GM19455 (cell line): Measurements from ENCODE around the gene RAB3A.
"Not testable (repeated sequence)": the region's sequence is repeated elsewhere in the genome, so short reads cannot be mapped to it uniquely, and the experiment has no call there.

Experiments
- ATAC-seq: cut with Tn5 transposase; IDR thresholded peaks from one replicate; pipeline ENCODE4 v1.9.1; 2021; ENCODE audit not compliant: unreplicated experiment

Gene RAB3A

GRCh38 chr19:18171605-18172327 is 32.1 kb downstream of the RAB3A start:
- no peak for ATAC-seq

DNA sequence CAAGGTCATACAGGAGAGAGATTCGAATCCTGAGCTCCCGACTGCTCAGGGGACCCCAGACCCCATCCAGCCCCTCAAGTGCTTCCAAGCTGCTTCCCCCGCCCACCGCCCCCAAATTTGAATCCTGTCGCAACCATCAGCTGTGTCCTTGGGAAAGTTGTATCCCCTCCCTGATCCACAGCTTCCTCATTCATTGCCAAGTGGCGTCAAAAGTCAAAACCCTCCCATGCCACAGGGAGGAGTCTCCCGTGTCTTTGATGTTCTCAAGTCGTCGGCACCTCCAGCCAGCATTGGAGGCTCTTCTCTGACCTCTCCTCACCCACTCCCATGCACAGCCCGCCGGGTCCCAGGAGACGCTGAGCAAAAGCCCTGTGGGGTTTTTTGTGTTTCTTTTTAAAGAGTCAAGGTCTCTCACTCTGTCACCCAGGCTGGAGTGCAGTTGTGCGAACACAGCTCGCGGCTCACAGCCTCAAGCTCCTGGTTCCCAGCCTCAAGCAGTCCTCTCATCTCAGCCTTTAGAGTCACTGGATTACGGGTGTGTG is 33.1 kb downstream of the RAB3A start:
- no peak for ATAC-seq

DNA sequence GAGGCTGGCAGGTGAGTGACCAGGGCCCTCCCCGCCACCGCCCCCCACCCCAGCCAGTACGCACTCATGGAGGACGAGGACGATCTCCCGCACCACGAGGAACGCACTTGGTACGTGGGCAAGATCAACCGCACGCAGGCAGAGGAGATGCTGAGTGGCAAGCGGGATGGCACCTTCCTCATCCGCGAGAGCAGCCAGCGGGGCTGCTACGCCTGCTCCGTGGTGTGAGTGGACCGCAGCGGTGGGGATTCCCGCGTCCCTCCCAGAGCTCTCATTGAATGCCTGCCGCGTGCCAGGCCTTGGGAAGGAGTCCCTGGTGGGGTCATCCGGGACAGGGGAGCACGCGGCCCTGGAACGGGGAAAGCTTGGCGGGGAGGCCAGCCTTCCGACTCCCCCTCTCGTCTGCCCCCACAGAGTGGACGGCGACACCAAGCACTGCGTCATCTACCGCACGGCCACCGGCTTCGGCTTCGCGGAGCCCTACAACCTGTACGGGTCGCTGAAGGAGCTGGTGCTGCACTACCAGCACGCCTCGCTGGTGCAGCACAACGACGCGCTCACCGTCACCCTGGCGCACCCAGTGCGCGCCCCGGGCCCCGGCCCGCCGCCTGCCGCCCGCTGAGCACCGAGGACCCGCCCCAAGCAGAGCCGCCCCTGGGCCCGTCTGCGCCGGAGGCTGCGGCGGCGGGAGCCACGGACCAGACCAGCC is 35.0 kb downstream of the RAB3A start:
- ATAC-seq, result no peak

- ATAC-seq, result no peak
Observed at GRCh38 chr19:18167975-18168645, 35.7 kb downstream of the RAB3A start.

- no peak for ATAC-seq
Observed at GRCh38 chr19:18167011-18167410, 36.8 kb downstream of the RAB3A start.

DNA sequence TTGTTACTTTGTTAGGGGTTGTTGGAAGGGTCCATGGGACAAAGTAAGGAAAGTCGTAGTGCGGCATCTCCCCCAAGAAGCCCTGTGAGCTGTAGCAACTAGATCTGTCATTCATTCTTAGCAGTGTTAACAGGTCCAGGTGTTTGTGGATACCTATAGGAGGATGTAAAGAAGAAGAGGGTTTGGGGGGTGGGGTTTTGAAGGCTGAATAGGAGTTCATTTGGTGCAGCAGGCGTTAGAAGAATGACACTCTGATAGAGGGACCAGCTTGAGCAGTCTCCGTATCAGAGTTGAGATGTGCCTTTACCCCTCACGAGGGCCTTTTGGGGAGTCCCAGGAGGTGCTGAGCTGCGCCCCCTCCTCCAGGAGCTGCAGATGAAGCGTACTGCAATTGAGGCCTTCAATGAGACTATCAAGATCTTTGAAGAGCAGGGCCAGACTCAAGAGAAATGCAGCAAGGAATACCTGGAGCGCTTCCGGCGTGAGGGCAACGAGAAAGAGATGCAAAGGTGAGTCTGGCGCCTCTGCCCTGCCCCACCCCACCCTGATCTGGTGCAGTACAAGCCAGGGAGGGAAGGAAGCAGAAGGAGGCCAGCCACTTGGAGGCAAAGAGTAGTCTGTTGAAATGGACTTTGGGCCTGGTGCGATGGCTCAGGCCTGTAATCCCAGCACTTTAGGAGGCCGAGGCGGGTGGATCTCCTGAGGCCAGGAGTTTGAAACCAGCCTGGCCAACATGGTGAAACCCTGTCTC is 37.9 kb downstream of the RAB3A start:
- no peak for ATAC-seq

- ATAC-seq, result no peak
Observed at GRCh38 chr19:18164072-18164471, 39.8 kb downstream of the RAB3A start.

GRCh38 chr19:18161636-18162002 is 42.2 kb downstream of the RAB3A start:
- ATAC-seq, result no peak

DNA sequence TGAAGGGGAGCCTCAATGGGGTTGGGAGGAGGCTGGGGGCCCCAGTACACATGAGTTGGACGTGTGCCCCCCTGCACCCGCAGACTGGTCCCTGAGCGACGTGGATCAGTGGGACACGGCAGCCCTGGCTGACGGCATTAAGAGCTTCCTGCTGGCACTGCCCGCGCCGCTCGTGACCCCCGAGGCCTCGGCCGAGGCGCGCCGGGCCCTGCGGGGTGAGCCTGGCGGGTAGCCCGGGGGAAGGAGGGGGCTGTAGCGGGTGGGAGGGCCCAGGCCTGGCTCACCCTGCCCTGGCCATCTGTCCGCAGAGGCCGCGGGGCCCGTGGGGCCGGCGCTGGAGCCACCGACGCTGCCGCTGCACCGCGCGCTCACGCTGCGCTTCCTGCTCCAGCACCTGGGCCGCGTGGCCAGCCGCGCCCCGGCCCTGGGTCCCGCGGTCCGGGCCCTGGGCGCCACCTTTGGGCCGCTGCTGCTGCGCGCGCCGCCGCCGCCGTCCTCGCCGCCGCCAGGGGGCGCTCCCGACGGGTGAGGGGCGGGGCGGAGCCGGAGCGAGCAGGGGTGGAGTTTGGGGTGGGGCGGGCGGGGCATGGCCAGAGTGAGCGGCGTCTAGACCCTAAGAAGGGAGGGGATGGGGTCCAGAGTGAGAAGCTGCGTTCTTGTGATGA is 42.7 kb downstream of the RAB3A start:
- ATAC-seq, result peak; percentile 65

DNA sequence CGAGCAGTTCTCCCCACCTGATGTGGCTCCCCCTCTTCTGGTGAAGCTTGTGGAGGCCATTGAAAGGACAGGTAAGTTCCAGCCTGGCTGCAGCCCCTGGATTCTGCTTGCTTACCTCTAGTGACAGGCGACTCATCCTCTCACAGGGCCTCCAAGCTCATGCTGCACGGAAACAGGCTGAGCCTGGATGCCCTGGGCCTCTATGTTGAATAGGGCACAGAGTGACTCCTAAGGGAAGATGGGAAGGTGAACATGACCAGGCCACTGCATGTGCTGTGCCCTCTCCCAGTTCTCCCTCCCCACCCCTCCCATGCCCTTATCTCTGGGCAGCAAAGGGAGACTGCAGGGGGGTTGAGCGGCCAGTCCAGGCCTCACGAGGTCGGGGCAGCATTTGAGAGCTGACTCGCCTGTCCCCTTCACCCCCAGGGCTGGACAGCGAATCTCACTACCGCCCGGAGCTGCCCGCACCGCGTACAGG is 43.3 kb downstream of the RAB3A start:
- ATAC-seq, result no peak

DNA sequence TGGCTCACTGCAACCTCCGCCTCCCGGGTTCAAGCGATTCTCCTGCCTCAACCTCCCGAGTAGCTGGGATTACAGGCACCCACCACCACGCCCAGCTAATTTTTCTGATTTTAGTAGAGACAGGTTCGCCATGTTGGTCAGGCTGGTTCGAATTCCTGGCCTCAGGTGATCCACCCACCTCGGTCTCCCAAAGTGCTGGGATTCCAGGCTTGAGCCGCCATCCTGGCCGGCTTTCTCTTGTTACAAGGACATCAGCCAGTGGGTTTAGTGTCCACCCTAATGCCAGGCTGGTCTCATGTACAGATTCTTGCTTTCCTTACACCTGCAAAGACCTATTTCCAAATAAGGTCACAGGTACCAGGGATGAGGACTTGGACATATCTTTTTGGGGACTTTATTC is 44.0 kb downstream of the RAB3A start:
- no peak for ATAC-seq

GRCh38 chr19:18159059-18159616 is 44.7 kb downstream of the RAB3A start:
- ATAC-seq, result not testable (repeated sequence)

GRCh38 chr19:18158467-18158866 is 45.4 kb downstream of the RAB3A start:
- ATAC-seq, result no peak

DNA sequence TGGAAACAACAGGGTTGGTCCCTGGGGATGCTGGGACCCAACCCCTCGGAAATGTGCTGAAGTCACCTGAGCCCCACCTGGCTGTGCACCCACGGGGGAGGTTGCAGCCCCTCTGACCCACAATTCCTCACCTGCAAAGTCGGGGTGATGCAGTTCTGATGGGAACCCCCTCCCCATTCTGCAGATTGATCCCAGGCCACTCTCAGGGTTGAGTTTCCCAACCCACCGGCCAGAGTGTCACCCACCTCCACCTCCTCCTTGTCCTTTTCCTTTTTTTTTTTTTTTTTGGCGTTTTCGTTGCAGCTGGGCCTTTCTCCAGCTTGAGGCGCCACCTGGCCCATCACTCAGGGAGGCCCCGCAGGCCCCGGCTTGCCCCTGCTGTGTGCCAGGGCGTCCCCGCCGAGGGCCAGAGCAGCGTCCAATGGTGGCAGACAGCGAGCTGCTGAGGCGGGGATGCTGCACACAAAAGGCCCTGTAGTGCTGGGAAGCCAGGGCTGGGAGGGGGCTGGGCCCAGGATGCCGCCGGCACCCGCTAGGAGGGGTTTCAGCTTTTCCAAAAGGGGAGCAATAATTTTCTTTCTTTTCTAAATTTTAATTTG is 46.3 kb downstream of the RAB3A start:
- ATAC-seq, result no peak

DNA sequence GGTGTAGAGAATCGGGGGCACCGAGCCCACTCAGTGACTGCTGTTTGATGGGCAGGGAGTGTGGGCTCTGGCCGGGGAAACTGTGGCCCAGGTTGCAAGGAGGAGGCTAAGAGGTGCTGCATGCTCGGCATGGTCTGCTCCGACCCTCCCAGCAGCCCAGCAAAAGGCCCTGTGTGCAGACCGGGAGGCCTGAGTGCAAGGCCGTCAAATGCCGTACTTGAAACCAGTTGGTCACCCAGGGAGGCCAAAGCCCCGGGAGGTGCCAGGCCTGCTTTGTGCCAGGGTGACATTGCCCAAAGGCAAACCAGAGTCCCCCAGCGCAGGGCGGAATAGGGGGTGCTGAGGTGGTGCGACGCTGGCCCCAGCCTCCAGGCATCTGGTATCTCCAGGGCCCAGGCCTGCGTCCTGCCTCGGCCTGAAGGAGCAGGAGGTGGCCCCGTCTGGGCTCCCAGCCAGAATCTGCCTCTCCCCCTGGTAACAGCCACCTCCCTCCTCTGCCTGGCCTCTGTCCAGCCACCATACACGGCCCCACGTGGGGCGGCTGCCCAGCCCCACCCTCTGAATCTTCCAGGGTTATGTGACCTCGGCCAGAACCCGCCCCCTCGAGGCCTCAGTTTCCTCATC is 46.9 kb downstream of the RAB3A start:
- ATAC-seq, result no peak

DNA sequence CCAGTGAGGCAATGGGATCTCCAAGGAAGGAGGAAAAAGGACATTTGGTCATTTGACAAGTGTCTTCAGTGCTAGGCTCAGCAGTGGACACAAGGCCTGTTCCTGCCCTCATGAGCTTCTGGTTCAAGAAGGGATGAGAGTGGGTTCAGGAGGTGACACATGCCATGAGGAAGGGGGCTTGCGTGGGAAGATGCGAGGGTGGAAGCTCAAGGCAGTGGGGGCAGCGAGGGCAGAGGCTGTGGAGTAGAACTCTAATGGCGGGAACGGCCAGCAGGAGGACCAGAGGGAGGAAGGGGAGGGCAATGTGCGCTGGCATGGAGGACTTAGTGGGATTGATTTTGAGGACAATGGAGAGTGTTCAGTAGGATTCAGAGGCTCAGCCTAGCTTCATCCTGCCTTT is 47.6 kb downstream of the RAB3A start:
- ATAC-seq, result no peak

DNA sequence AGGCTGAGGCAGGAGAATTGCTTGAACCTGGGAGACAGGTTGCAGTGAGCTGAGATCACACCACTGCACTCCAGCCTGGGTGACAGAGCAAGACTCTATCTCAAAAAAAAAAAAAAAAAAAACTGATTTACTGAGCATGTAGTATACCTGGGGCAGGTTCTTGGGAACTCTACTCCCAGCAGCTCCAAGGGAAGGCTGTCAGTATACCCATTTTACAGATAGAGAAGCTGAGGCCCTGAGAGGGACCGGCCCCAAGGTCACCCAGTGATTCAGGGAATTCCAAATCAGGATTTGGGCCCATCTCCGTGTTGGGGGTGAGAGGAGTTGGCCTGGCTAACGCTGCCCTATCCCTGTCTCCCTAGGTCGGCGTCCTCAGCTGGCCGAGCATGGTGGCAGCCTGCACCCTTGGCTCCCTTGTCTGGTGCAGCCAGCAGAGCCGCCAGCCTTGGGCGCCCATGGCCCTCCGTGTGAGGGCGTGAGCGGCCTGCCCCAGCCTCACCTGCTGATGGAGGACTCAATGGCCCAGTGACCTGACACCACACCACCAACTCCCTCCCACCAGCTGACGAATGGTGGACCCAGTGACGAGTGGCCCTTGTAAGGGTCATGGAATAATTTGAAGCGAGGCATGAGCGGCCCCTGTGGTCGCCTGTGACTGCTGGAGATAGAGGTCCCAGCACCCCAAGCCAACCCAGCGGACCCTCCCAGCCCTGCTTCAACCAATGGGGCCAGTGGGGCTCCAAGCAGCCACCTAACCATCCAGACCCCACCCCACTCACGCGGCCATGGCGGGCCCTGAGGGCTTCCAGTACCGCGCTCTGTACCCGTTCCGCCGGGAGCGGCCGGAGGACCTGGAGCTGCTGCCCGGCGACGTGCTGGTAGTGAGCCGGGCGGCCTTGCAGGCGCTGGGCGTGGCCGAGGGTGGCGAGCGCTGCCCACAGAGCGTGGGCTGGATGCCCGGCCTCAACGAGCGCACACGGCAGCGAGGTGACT is 48.5 kb downstream of the RAB3A start:
- no peak for ATAC-seq

GRCh38 chr19:18153556-18154134 is 50.2 kb downstream of the RAB3A start:
- ATAC-seq, result peak; percentile 2
